NCI-H2029 (cell line): Measurements from ENCODE around the gene ZNF638.

Experiments
- DNase-seq: peaks from one replicate; lab custom pipeline; 2025; lab: John Stamatoyannopoulos, UW

Gene ZNF638

GRCh38 chr2:71472019-71472418 is 140.4 kb downstream of the ZNF638 start:
- DNase-seq: no peak

GRCh38 chr2:71473346-71474031 is 141.9 kb downstream of the ZNF638 start:
- no peak for DNase-seq

GRCh38 chr2:71474116-71474743 is 142.6 kb downstream of the ZNF638 start:
- DNase-seq: no peak

- no peak for DNase-seq
Measured at GRCh38 chr2:71474744-71475397, 143.3 kb downstream of the ZNF638 start.

GRCh38 chr2:71476495-71476894 is 144.9 kb downstream of the ZNF638 start:
- no peak for DNase-seq

- DNase-seq: no peak
Measured at GRCh38 chr2:71477231-71477691, 145.7 kb downstream of the ZNF638 start.

GRCh38 chr2:71478806-71479205 is 147.2 kb downstream of the ZNF638 start:
- DNase-seq: no peak

GRCh38 chr2:71479261-71479660 is 147.7 kb downstream of the ZNF638 start:
- DNase-seq: no peak

GRCh38 chr2:71481111-71481510 is 149.5 kb downstream of the ZNF638 start:
- no peak for DNase-seq

- no peak for DNase-seq
Measured at GRCh38 chr2:71482055-71482454, 150.5 kb downstream of the ZNF638 start.

- no peak for DNase-seq
Measured at GRCh38 chr2:71483246-71483645, 151.7 kb downstream of the ZNF638 start.

GRCh38 chr2:71484354-71484753 is 152.8 kb downstream of the ZNF638 start:
- no peak for DNase-seq
